ENCODE measurements around the gene OXSR1. TPM values are rescaled to one million over a fixed set of nuclear protein-coding genes. Genes with fewer than 3 reads are reported as not detected.

Gene OXSR1
- total and polyA plus RNA-seq, 2 experiments from 2014 or later = 16.0 to 41.1 TPM

- TF ChIP-seq EZH2phosphoT487 (IDR thresholded peaks at IDR 0.05; ENCODE audit: unreplicated experiment) (no peak), NANOG (IDR thresholded peaks at IDR 0.05; ENCODE audit: borderline replicate concordance) (no peak), POLR2AphosphoS5 (IDR thresholded peaks at IDR 0.05; ENCODE audit: low read depth) (no peak)
- TF ChIP-seq, protein P1, sequence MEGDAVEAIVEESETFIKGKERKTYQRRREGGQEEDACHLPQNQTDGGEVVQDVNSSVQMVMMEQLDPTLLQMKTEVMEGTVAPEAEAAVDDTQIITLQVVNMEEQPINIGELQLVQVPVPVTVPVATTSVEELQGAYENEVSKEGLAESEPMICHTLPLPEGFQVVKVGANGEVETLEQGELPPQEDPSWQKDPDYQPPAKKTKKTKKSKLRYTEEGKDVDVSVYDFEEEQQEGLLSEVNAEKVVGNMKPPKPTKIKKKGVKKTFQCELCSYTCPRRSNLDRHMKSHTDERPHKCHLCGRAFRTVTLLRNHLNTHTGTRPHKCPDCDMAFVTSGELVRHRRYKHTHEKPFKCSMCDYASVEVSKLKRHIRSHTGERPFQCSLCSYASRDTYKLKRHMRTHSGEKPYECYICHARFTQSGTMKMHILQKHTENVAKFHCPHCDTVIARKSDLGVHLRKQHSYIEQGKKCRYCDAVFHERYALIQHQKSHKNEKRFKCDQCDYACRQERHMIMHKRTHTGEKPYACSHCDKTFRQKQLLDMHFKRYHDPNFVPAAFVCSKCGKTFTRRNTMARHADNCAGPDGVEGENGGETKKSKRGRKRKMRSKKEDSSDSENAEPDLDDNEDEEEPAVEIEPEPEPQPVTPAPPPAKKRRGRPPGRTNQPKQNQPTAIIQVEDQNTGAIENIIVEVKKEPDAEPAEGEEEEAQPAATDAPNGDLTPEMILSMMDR (conservative IDR thresholded peaks at IDR 0.05; ENCODE audit: low read depth in 2 of 2) = no peak
These were observed 7.7 kb upstream of the OXSR1 start (continued) for GRCh38 chr3:38157595-38157994.

- H4K20me1 ChIP-seq (replicated peaks; ENCODE audit: insufficient read depth) = no peaks in the 10 kb centered on the region
- no peak overlapping the region for H3K27ac ChIP-seq (ENCODE audit: low read depth)
- DNase-seq (ENCODE audit: low spot score) = no peak
- no peaks in the 10 kb centered on the region for H3K4me1 ChIP-seq (ENCODE audit: insufficient read depth)
- Mint-ChIP-seq H3K4me3 (no peak overlapping the region), H3K36me3 (ENCODE audit: low read depth) (no peaks in the 10 kb centered on the region), H3K4me1 (no peaks in the 10 kb centered on the region), H3K27me3 (ENCODE audit: insufficient read depth, low read depth, poor library complexity) (peaks cover 3% of the 10 kb centered on the region), H3K27ac (no peak overlapping the region), H3K9me3 (no peaks in the 10 kb centered on the region)
- ATAC-seq = no peak
- H3K36me3 ChIP-seq (ENCODE audit: insufficient read depth) = no peaks in the 10 kb centered on the region
- no peak overlapping the region for H3K4me3 ChIP-seq
- H3K27me3 ChIP-seq (ENCODE audit: insufficient read depth) = no peaks in the 10 kb centered on the region
- H3K9me2 ChIP-seq (ENCODE audit: insufficient read depth) = 0 out of 2 replicates have a peak, but pooled peaks cover 2% of the 10 kb centered on the region
- no peak overlapping the region for H3K4me2 ChIP-seq
- no peaks in the 10 kb centered on the region for H3K79me2 ChIP-seq (replicated peaks; ENCODE audit: insufficient read depth)
- peaks cover 9% of the 10 kb centered on the region for H3F3A ChIP-seq (replicated peaks; ENCODE audit: low read depth)
- H2AFZ ChIP-seq = no peak overlapping the region
- TF ChIP-seq POLR2AphosphoS5 (IDR thresholded peaks at IDR 0.05; ENCODE audit: low read depth) (no peak), ZNF462 (CRISPR knock-in tag; IDR thresholded peaks at IDR 0.05) (no peak), NANOG (IDR thresholded peaks at IDR 0.05; ENCODE audit: borderline replicate concordance) (no peak), EZH2phosphoT487 (IDR thresholded peaks at IDR 0.05; ENCODE audit: unreplicated experiment) (no peak), JUNB (IDR thresholded peaks at IDR 0.05; ENCODE audit: unreplicated experiment) (no peak), EZH2 (IDR thresholded peaks at IDR 0.05; ENCODE audit: low read depth, unreplicated experiment) (no peak), ETS1 (IDR thresholded peaks at IDR 0.05) (no peak), ZNF114 (CRISPR knock-in tag; IDR thresholded peaks at IDR 0.05) (no peak)
- TF ChIP-seq, protein P2, sequence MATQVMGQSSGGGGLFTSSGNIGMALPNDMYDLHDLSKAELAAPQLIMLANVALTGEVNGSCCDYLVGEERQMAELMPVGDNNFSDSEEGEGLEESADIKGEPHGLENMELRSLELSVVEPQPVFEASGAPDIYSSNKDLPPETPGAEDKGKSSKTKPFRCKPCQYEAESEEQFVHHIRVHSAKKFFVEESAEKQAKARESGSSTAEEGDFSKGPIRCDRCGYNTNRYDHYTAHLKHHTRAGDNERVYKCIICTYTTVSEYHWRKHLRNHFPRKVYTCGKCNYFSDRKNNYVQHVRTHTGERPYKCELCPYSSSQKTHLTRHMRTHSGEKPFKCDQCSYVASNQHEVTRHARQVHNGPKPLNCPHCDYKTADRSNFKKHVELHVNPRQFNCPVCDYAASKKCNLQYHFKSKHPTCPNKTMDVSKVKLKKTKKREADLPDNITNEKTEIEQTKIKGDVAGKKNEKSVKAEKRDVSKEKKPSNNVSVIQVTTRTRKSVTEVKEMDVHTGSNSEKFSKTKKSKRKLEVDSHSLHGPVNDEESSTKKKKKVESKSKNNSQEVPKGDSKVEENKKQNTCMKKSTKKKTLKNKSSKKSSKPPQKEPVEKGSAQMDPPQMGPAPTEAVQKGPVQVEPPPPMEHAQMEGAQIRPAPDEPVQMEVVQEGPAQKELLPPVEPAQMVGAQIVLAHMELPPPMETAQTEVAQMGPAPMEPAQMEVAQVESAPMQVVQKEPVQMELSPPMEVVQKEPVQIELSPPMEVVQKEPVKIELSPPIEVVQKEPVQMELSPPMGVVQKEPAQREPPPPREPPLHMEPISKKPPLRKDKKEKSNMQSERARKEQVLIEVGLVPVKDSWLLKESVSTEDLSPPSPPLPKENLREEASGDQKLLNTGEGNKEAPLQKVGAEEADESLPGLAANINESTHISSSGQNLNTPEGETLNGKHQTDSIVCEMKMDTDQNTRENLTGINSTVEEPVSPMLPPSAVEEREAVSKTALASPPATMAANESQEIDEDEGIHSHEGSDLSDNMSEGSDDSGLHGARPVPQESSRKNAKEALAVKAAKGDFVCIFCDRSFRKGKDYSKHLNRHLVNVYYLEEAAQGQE (IDR thresholded peaks at IDR 0.05; ENCODE audit: unreplicated experiment) = no peak
These were observed 6.9 kb upstream of the OXSR1 start for GRCh38 chr3:38158472-38158871.
